Uterus (tissue), 4 donors: ENCODE results near the gene DENND1A. TPM values are rescaled to one million over a fixed set of nuclear protein-coding genes. Genes with fewer than 3 reads are reported as not detected.

Source experiments
- DNase-seq, 2 donors: peaks; one replicate each; pipeline ENCODE4 v3.0.0-alpha.2; 2019 to 2020
- H3K27ac ChIP-seq, 2 donors: fragments of 200-600 bp; sonication (generic); 1 replicate in 1 of 2; 2 replicates in 1 of 2; pipeline ENCODE4 v1.5.1; 2016 to 2018
- H3K27me3 ChIP-seq, 2 donors: fragments of 200-600 bp; sonication (generic); one replicate each; pipeline ENCODE4 v1.5.1; 2018 to 2019; ENCODE audit warnings: control low read depth in 1 of 2
- H3K36me3 ChIP-seq, 2 donors: fragments of 200-600 bp; sonication (generic); one replicate each; pipeline ENCODE4 v1.5.1; 2019; ENCODE audit warnings: control low read depth in 1 of 2
- H3K4me1 ChIP-seq, 2 donors: fragments of 200-600 bp; sonication (generic); one replicate each; pipeline ENCODE4 v1.5.1; 2018 to 2019; ENCODE audit warnings: control low read depth in 1 of 2
- H3K4me3 ChIP-seq, 2 donors: fragments of 200-600 bp; sonication (generic); 1 replicate in 1 of 2; 2 replicates in 1 of 2; pipeline ENCODE4 v1.5.1; 2018 to 2019; ENCODE audit warnings: mild to moderate bottlenecking in 1 of 2
- H3K9me3 ChIP-seq, 2 donors: fragments of 200-600 bp; sonication (generic); one replicate each; pipeline ENCODE4 v1.5.1; 2019; ENCODE audit warnings: control low read depth in 1 of 2
- POLR2A ChIP-seq, 2 donors: fragments of 450-650 bp; IDR thresholded peaks; one replicate each; pipeline ENCODE4 v1.6.1; 2016; ENCODE audit warnings: antibody characterized with exemption in 2 of 2, mild to moderate bottlenecking in 1 of 2, moderate library complexity in 1 of 2
- intact Hi-C: fragments of 100-400 bp; cut with DNase I; formaldehyde crosslinking; loops from one replicate; pipeline ENCODE4 v1.15.1; 2023; ENCODE audit warnings: low total_unique reads
- total RNA-seq, 4 donors: library from RNA; depleted of rRNA in 3 of 4; stranded (reverse); fragments of >200 nt in 3 of 4; gene quantifications; one replicate each; pipeline versions ENCODE4 v1.1.0 to v1.2.4, GENCODE V29; 2014 to 2023
- TF ChIP-seq, protein P1 (sequence below), 4 experiments: fragments of 200-600 bp in 2 of 4; fragments of 450-650 bp in 2 of 4; sonication (generic) in 2 of 4; IDR thresholded peaks; one replicate each; pipeline ENCODE4 v1.5.1; 2016 to 2019; ENCODE audit warnings: antibody characterized with exemption in 4 of 4, mild to moderate bottlenecking in 2 of 4, moderate library complexity in 1 of 4
- donor health status: DM: yes; HTN: yes; CAD: no.

The DENND1A gene
- total RNA-seq, 4 donors from 2014 or later: 10.8 to 34.5 (median 22.6) TPM

DNA sequence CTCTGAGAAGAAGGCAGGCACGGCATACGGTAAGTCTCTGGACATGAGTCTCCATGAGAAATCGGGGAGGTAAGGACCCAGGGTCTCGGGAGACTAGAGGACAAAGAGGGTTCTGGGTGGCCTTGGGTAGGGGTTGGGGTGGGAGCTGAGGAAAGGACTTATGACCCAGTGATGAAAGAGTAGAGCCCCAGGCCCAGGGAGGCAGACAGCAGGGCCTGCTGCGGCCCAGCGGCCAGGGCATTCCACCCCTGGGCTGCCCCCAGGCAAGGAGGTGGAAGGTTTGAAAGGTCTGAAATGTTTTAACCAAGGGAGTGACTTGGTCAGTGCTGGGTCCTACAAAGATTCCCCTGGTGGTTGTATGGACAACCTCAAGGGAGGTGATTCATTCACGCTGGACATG lies 484.8 kb downstream of the DENND1A start:
- Histone ChIP-seq H3K27ac (no peak overlapping the region), H3K27me3 (no peaks in the 10 kb centered on the region), H3K36me3 (no peaks in the 10 kb centered on the region), H3K9me3 (no peaks in the 10 kb centered on the region), H3K4me3 (no peak overlapping the region), H3K4me1 (no peaks in the 10 kb centered on the region)
- no peak for DNase-seq
- TF ChIP-seq, protein P1, sequence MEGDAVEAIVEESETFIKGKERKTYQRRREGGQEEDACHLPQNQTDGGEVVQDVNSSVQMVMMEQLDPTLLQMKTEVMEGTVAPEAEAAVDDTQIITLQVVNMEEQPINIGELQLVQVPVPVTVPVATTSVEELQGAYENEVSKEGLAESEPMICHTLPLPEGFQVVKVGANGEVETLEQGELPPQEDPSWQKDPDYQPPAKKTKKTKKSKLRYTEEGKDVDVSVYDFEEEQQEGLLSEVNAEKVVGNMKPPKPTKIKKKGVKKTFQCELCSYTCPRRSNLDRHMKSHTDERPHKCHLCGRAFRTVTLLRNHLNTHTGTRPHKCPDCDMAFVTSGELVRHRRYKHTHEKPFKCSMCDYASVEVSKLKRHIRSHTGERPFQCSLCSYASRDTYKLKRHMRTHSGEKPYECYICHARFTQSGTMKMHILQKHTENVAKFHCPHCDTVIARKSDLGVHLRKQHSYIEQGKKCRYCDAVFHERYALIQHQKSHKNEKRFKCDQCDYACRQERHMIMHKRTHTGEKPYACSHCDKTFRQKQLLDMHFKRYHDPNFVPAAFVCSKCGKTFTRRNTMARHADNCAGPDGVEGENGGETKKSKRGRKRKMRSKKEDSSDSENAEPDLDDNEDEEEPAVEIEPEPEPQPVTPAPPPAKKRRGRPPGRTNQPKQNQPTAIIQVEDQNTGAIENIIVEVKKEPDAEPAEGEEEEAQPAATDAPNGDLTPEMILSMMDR (IDR thresholded peaks at IDR 0.05): no peak
- intact Hi-C loops: no loop called here

DNA sequence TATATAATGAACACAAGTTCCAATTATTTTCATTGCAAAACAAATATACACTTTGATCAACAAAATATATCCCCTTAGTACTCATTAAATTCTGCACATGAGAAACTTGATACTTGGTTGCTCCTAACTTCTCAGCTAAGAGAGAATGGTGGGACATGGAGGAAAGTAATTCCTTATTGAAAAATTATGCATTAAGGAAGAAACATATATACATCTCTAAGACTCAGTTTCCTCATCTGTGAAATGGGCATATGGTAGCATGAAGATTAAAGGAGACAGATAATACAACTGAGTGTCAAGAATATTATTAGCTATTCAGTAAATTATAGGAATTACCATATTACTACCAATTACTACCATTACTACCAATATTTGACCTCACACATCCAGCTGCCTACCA lies 488.2 kb downstream of the DENND1A start:
- no peak overlapping the region for H3K27ac ChIP-seq
- H3K4me3 ChIP-seq: no peak overlapping the region
- H3K9me3 ChIP-seq: no peaks in the 10 kb centered on the region
- no peak for TF ChIP-seq POLR2A (IDR thresholded peaks at IDR 0.05)
- TF ChIP-seq, protein P1 (IDR thresholded peaks at IDR 0.05): no peak
- no peak for DNase-seq
- H3K4me1 ChIP-seq: no peaks in the 10 kb centered on the region
- no peaks in the 10 kb centered on the region for H3K27me3 ChIP-seq
- intact Hi-C loops: no loop called here
- H3K36me3 ChIP-seq: no peaks in the 10 kb centered on the region

- Histone ChIP-seq H3K36me3 (no peaks in the 10 kb centered on the region), H3K4me1 (no peaks in the 10 kb centered on the region), H3K27me3 (no peaks in the 10 kb centered on the region), H3K27ac (no peak overlapping the region), H3K9me3 (no peaks in the 10 kb centered on the region), H3K4me3 (no peak overlapping the region)
- DNase-seq: no peak
- intact Hi-C loops: no loop called here
- TF ChIP-seq POLR2A (IDR thresholded peaks at IDR 0.05): no peak
- TF ChIP-seq, protein P1 (IDR thresholded peaks at IDR 0.05): no peak
Measured at GRCh38 chr9:123440256-123440655, 489.7 kb downstream of the DENND1A start.

DNA sequence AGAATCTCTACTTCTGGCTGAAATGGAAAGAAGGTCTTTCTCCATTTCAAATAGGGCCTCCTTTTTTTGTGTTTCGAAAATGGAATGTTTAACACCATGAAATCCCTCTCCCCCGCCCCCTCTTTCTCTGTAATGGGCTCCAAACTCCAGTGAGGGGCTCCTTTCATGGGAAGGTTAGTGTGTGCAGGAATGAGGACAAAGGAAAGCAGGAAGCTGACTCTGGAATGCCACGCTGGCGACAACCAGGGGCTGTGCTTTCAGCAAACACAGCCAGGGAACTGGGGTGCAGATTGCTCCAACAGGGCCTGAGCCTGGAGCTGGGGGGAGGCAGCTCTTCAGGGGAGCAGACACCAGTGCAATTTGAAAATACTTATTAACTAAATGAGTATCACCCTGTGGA lies 491.1 kb downstream of the DENND1A start:
- Histone ChIP-seq H3K4me1 (no peaks in the 10 kb centered on the region), H3K27ac (no peak overlapping the region), H3K9me3 (no peaks in the 10 kb centered on the region), H3K27me3 (no peaks in the 10 kb centered on the region), H3K4me3 (no peak overlapping the region), H3K36me3 (no peaks in the 10 kb centered on the region)
- intact Hi-C loops: no loop called here
- no peak for DNase-seq
- no peak for TF ChIP-seq POLR2A (IDR thresholded peaks at IDR 0.05)
- TF ChIP-seq, protein P1 (IDR thresholded peaks at IDR 0.05): no peak

GRCh38 chr9:123438321-123438720 lies 491.6 kb downstream of the DENND1A start:
- TF ChIP-seq, protein P1 (IDR thresholded peaks at IDR 0.05): no peak
- no peak for TF ChIP-seq POLR2A (IDR thresholded peaks at IDR 0.05)
- no peaks in the 10 kb centered on the region for H3K36me3 ChIP-seq

More at GRCh38 chr9:123438321-123438720, 491.6 kb downstream of the DENND1A start:
- intact Hi-C loops: no loop called here
- H3K27ac ChIP-seq: no peak overlapping the region
- H3K4me3 ChIP-seq: no peak overlapping the region
- no peak for DNase-seq
- H3K9me3 ChIP-seq: no peaks in the 10 kb centered on the region
- no peaks in the 10 kb centered on the region for H3K4me1 ChIP-seq
- H3K27me3 ChIP-seq: no peaks in the 10 kb centered on the region
